GM13977 (cell line): ENCODE data around the gene ICAM5.

ENCODE experiments used
- DNase-seq: peaks from one replicate; pipeline ENCODE4 v3.0.0; 2012; ENCODE audit warnings: low spot score
- in situ Hi-C: fragments of 300-500 bp; cut with MboI; formaldehyde crosslinking; loops from one replicate; pipeline ENCODE4 v1.12.0; 2022; ENCODE audit warnings: low sequenced_read_pairs, low pct_unique_long_range_greater_than_20kb, mixed read lengths, inconsistent platforms; ENCODE audit not compliant: unreplicated experiment
- TF ChIP-seq, protein P1 (sequence below): IDR thresholded peaks from 2 replicates; pipeline ENCODE4 v1.5.1; 2012; ENCODE audit warnings: mild to moderate bottlenecking, control low read depth; ENCODE audit not compliant: insufficient read depth; ENCODE audit errors: extremely low read depth, missing control alignments

Gene ICAM5

DNA sequence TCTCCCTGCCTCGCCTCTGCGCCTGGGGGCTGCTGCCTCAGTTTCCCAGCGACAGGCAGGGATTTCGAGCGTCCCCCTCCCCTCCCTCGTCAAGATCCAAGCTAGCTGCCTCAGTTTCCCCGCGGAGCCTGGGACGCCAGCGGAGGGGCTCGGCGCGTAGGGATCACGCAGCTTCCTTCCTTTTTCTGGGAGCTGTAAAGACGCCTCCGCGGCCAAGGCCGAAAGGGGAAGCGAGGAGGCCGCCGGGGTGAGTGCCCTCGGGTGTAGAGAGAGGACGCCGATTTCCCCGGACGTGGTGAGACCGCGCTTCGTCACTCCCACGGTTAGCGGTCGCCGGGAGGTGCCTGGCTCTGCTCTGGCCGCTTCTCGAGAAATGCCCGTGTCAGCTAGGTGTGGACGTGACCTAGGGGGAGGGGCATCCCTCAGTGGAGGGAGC is 19.6 kb upstream of the ICAM5 start:
- peak; percentile 70 for DNase-seq
- TF ChIP-seq, protein P1, sequence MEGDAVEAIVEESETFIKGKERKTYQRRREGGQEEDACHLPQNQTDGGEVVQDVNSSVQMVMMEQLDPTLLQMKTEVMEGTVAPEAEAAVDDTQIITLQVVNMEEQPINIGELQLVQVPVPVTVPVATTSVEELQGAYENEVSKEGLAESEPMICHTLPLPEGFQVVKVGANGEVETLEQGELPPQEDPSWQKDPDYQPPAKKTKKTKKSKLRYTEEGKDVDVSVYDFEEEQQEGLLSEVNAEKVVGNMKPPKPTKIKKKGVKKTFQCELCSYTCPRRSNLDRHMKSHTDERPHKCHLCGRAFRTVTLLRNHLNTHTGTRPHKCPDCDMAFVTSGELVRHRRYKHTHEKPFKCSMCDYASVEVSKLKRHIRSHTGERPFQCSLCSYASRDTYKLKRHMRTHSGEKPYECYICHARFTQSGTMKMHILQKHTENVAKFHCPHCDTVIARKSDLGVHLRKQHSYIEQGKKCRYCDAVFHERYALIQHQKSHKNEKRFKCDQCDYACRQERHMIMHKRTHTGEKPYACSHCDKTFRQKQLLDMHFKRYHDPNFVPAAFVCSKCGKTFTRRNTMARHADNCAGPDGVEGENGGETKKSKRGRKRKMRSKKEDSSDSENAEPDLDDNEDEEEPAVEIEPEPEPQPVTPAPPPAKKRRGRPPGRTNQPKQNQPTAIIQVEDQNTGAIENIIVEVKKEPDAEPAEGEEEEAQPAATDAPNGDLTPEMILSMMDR: no peak
- in situ Hi-C loops: loop anchor here (5.0 to 25.0 kb wide), 2 partner anchors 117 to 333 kb away; partner anchors contain the start of gene OLFM2

DNA sequence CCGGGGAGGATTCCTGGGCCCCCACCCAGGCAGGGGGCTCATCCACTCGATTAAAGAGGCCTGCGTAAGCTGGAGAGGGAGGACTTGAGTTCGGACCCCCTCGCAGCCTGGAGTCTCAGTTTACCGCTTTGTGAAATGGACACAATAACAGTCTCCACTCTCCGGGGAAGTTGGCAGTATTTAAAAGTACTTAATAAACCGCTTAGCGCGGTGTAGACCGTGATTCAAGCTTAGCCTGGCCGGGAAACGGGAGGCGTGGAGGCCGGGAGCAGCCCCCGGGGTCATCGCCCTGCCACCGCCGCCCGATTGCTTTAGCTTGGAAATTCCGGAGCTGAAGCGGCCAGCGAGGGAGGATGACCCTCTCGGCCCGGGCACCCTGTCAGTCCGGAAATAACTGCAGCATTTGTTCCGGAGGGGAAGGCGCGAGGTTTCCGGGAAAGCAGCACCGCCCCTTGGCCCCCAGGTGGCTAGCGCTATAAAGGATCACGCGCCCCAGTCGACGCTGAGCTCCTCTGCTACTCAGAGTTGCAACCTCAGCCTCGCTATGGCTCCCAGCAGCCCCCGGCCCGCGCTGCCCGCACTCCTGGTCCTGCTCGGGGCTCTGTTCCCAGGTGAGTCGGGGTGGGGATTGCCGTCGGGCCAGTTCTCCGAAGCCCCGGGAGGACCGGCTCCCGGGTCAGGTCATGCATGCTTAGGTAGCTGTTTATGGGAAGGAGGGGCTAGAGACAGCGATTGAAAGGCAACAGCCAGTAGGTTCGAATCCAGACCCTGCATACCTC is 18.9 kb upstream of the ICAM5 start, which contains the start of gene ICAM1:
ICAM1 (plus strand) TSS at position 505 of the 779 bp plus-strand sequence; CDS start at position 545, 40 bp downstream.
- TF ChIP-seq, protein P1: no peak
- in situ Hi-C loops: loop anchor here (5.0 to 25.0 kb wide), 2 partner anchors 116 to 334 kb away; partner anchors contain the start of gene OLFM2
- peak; percentile 82 for DNase-seq

DNA sequence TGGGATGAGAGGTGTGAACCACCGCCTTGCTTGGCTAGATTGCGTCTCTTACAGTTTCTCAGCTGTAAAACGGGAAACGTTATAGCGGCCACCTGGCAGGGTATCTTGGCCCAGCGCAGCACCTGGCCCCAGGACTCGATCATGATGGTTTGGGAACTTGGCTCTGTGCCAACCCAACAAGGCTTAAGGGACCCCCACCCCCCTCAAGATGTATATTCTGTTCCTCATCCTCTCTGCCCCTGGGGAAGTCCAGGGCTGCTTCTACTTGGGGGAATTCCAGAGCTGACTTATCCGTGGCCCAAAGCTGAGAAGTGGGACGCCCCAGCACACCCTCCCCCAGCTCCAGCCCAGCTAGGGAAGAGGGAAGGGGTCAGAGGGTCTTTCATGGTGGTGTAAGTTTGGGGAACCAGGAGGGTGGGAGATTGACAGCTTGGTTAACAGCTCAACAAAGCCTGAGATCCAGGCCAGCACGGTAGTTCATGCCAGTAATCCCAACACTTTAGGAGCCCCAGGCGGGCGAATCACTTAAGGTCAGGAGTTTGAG is 18.1 kb upstream of the ICAM5 start:
- DNase-seq: peak; percentile 72
- in situ Hi-C loops: loop anchor here (5.0 to 25.0 kb wide), 2 partner anchors 116 to 334 kb away; partner anchors contain the start of gene OLFM2
- TF ChIP-seq, protein P1: no peak

DNA sequence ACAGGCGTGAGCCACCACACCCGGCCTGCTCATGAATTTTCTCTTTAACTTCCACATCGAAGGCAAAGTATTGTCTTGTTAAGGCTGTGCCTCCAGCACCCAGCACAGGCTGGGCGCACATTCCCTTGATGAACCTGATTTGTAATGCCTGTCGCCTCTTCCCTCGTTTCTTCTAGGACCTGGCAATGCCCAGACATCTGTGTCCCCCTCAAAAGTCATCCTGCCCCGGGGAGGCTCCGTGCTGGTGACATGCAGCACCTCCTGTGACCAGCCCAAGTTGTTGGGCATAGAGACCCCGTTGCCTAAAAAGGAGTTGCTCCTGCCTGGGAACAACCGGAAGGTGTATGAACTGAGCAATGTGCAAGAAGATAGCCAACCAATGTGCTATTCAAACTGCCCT is 15.2 kb upstream of the ICAM5 start:
- TF ChIP-seq, protein P1: no peak
- DNase-seq: no peak
- in situ Hi-C loops: loop anchor here (5.0 to 25.0 kb wide), 2 partner anchors 113 to 337 kb away; partner anchors contain the start of gene OLFM2

DNA sequence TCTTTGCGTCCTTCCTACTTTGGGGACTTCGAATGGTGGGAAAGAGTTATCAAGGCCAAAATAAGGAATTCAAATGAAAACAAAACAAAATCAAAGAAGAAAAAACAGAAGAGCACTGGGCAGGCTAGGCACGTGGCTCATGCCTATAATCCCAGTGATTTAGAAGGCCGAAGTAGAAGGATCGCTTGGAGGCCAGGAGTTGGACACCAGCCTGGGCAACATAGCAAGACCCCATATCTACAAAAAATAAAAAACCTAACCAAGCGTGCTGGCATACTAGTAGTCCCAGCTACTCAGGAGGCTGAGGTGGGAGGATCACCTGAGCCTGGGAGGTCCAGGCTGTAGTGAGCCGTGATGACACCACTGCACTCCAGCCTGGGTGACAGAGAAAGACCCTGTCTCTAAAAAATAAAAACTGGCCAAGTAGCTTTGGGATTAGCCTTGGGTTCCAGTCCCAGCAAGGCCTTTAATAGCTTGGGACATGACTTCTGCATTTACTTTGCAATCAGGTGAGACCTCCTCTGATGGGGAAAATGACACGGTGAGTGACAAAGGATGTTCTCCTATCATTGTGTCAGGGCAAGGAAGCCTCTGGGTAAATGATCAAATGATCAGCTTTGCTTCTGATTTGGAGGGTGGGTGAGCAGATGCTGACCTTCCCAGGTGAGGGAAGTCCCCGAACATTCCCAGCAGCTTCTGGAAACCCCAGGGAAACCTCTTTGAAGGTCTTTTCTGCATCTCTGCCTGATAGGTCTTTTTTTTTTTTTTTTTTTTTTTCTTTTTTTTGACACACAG is 11.8 kb upstream of the ICAM5 start:
- in situ Hi-C loops: no loop called here
- TF ChIP-seq, protein P1: no peak
- no peak for DNase-seq

DNA sequence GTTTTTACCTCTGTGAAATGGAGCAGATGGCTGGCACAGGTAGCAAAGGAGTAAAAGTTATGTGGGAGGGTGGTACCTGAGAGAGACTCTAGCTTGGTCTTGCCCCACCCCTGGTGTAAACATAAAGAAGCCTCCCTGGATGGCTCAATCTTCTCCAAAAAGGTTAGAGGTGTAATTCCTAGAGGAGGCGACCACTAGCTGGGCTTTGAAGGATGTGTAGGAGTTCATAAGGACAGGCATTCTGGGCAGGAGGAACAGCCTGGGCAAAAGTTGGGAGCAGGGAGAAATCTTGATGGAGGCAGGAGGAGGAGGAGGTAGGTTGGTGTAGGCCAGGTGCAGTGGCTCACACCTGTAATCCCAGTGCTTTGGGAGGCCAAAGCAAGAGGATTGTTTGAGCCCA is 10.8 kb upstream of the ICAM5 start:
- in situ Hi-C loops: no loop called here
- no peak for DNase-seq
- TF ChIP-seq, protein P1: no peak
